H1 (cell line): ENCODE results near the gene DEK. TPM values are rescaled to one million over a fixed set of nuclear protein-coding genes. Genes with fewer than 3 reads are reported as not detected.

Source experiments
- CTCF ChIA-PET: fragments of 300-600 bp; sonication (Branson Sonifier 250); formaldehyde crosslinking; loops from one replicate; lab custom pipeline; 2021; ENCODE audit not compliant: partially characterized antibody; lab: Charles Lee
- POLR2A ChIA-PET: fragments of 300-600 bp; sonication (Branson Sonifier 250); formaldehyde crosslinking; loops from one replicate; lab custom pipeline; 2021; ENCODE audit warnings: inconsistent platforms; ENCODE audit not compliant: partially characterized antibody; lab: Charles Lee
- DNase-seq, 2 experiments: peaks; one replicate each; pipeline versions ENCODE4 v3.0.0 to v3.0.0-alpha.2; 2010 to 2022; ENCODE audit warnings: low spot score in 2 of 2, low read depth in 1 of 2, mixed read lengths in 1 of 2
- FAIRE-seq: peaks from 2 replicates; lab custom pipeline; 2011; peaks lifted over from hg19 to GRCh38; lab: Jason Lieb, UNC
- H2AFZ ChIP-seq: 2 replicates; pipeline ENCODE4 v1.8.1; 2012; ENCODE audit warnings: low read length, inconsistent platforms
- H2AK5ac ChIP-seq: 2 replicates; pipeline ENCODE4 v1.6.1; 2013; ENCODE audit warnings: low read depth, low read length
- H2BK120ac ChIP-seq: replicated peaks from 2 replicates; pipeline ENCODE3; 2013; ENCODE audit warnings: low read depth, low read length, inconsistent platforms
- H2BK12ac ChIP-seq: 2 replicates; pipeline ENCODE4 v1.6.1; 2013; ENCODE audit warnings: low read depth, low read length
- H2BK15ac ChIP-seq: 2 replicates; pipeline ENCODE4 v1.6.1; 2013; ENCODE audit warnings: low read length
- H2BK20ac ChIP-seq: 2 replicates; pipeline ENCODE4 v1.6.1; 2013; ENCODE audit warnings: low read length
- H2BK5ac ChIP-seq: 2 replicates; pipeline ENCODE4 v1.6.1; 2013; ENCODE audit warnings: low read depth, low read length
- H3K14ac ChIP-seq: 2 replicates; pipeline ENCODE4 v1.6.1; 2013; ENCODE audit warnings: inconsistent platforms; ENCODE audit not compliant: insufficient read length
- H3K18ac ChIP-seq: 2 replicates; pipeline ENCODE4 v1.6.1; 2013; ENCODE audit warnings: low read length; ENCODE audit errors: extremely low read depth
- H3K23ac ChIP-seq: 2 replicates; pipeline ENCODE4 v1.6.1; 2013; ENCODE audit warnings: inconsistent platforms; ENCODE audit not compliant: insufficient read length
- H3K23me2 ChIP-seq: 2 replicates; pipeline ENCODE4 v1.6.1; 2013; ENCODE audit warnings: low read depth, low read length
- H3K27ac ChIP-seq: 2 replicates; pipeline ENCODE4 v1.6.1; 2011; ENCODE audit warnings: low read depth, low read length, inconsistent platforms
- H3K27me3 ChIP-seq, 4 experiments: replicated peaks in 1 of 4; 1 replicate in 1 of 4; 2 replicates in 3 of 4; pipeline versions ENCODE4 v1.6.1 to v1.8.1; 2011 to 2013; ENCODE audit warnings: low read length in 3 of 4, mild to moderate bottlenecking in 3 of 4, inconsistent platforms in 2 of 4, mixed read lengths in 2 of 4, moderate library complexity in 1 of 4; ENCODE audit not compliant: control insufficient read depth in 3 of 4, insufficient read depth in 3 of 4; ENCODE audit errors: extremely low read depth in 1 of 4
- H3K36me3 ChIP-seq, 4 experiments: 2 replicates each; pipeline versions ENCODE4 v1.6.1 to v1.8.1; 2011 to 2013; ENCODE audit warnings: mild to moderate bottlenecking in 4 of 4, low read length in 3 of 4, moderate library complexity in 2 of 4, control low read depth in 1 of 4, inconsistent platforms in 1 of 4; ENCODE audit not compliant: insufficient read depth in 4 of 4, control insufficient read depth in 2 of 4
- H3K4ac ChIP-seq: replicated peaks from 2 replicates; pipeline ENCODE3; 2013; ENCODE audit warnings: low read length, low read depth, mixed read lengths, inconsistent platforms; ENCODE audit not compliant: insufficient read length
- H3K4me1 ChIP-seq, 4 experiments: replicated peaks in 1 of 4; 1 replicate in 1 of 4; 2 replicates in 3 of 4; pipeline versions ENCODE4 v1.6.1 to v1.8.1; 2011 to 2013; ENCODE audit warnings: low read length in 3 of 4, inconsistent platforms in 2 of 4, mixed read lengths in 1 of 4; ENCODE audit not compliant: insufficient read depth in 4 of 4, control insufficient read depth in 3 of 4
- H3K4me2 ChIP-seq, 2 experiments: 2 replicates each; pipeline versions ENCODE4 v1.6.1 to v1.8.1; 2011 to 2013; ENCODE audit warnings: low read depth in 2 of 2, low read length in 2 of 2, control low read depth in 1 of 2, inconsistent platforms in 1 of 2, mild to moderate bottlenecking in 1 of 2; ENCODE audit not compliant: insufficient read depth in 1 of 2
- H3K4me3 ChIP-seq, 4 experiments: fragments of 200-600, 300-600 bp in 1 of 4; sonication (generic), shearing (Covaris generic), sonication (Bioruptor Twin) in 1 of 4; 2 replicates each; pipeline versions ENCODE4 v1.5.1 to v1.8.1; 2011 to 2016; ENCODE audit warnings: low read length in 4 of 4, low read depth in 3 of 4, control low read depth in 2 of 4, inconsistent platforms in 2 of 4, mild to moderate bottlenecking in 2 of 4, mixed read lengths in 1 of 4, moderate library complexity in 1 of 4; ENCODE audit not compliant: insufficient read depth in 2 of 4; ENCODE audit errors: extremely low read depth in 1 of 4
- H3K56ac ChIP-seq: replicated peaks from 2 replicates; pipeline ENCODE3; 2013; ENCODE audit warnings: low read depth, mild to moderate bottlenecking, mixed read lengths, low read length, inconsistent platforms; ENCODE audit not compliant: insufficient read length
- H3K79me1 ChIP-seq: 2 replicates; pipeline ENCODE4 v1.6.1; 2013; ENCODE audit warnings: low read depth, low read length, control low read depth
- H3K79me2 ChIP-seq, 2 experiments: 2 replicates each; pipeline versions ENCODE4 v1.6.1 to v1.8.1; 2012 to 2013; ENCODE audit warnings: low read length in 2 of 2, mild to moderate bottlenecking in 2 of 2, inconsistent platforms in 1 of 2; ENCODE audit not compliant: insufficient read depth in 2 of 2, control insufficient read depth in 1 of 2
- H3K9ac ChIP-seq, 4 experiments: replicated peaks in 1 of 4; 1 replicate in 1 of 4; 2 replicates in 3 of 4; pipeline versions ENCODE4 v1.6.1 to v1.8.1; 2011 to 2013; ENCODE audit warnings: low read depth in 3 of 4, low read length in 3 of 4, control low read depth in 2 of 4, mild to moderate bottlenecking in 2 of 4, moderate library complexity in 2 of 4, inconsistent platforms in 1 of 4; ENCODE audit errors: extremely low read depth in 1 of 4
- H3K9me3 ChIP-seq, 2 experiments: 2 replicates each; pipeline versions ENCODE4 v1.6.1 to v1.8.1; 2012 to 2013; ENCODE audit warnings: mild to moderate bottlenecking in 2 of 2, moderate library complexity in 2 of 2, control low read depth in 1 of 2, inconsistent platforms in 1 of 2, low read depth in 1 of 2, low read length in 1 of 2, mixed read lengths in 1 of 2; ENCODE audit not compliant: insufficient read depth in 2 of 2
- H4K20me1 ChIP-seq, 2 experiments: replicated peaks in 1 of 2; 2 replicates each; pipeline versions ENCODE3 to v1.8.1; 2011 to 2013; ENCODE audit warnings: inconsistent platforms in 2 of 2, low read length in 2 of 2, mild to moderate bottlenecking in 1 of 2; ENCODE audit not compliant: insufficient read depth in 2 of 2, control insufficient read depth in 1 of 2
- H4K5ac ChIP-seq: 2 replicates; pipeline ENCODE4 v1.6.1; 2013; ENCODE audit warnings: low read length, low read depth, mixed read lengths, inconsistent platforms; ENCODE audit not compliant: insufficient read length
- H4K8ac ChIP-seq: 2 replicates; pipeline ENCODE4 v1.8.0; 2013; ENCODE audit warnings: mild to moderate bottlenecking, moderate library complexity, low read length, inconsistent platforms; ENCODE audit not compliant: insufficient read depth; ENCODE audit errors: extremely low read depth
- H4K91ac ChIP-seq: replicated peaks from 2 replicates; pipeline ENCODE3; 2013; ENCODE audit warnings: low read length, mixed read lengths, inconsistent platforms; ENCODE audit not compliant: insufficient read length
- CBX5 ChIP-seq: fragments of 300-800, 300-1000 bp; sonication (generic); IDR thresholded peaks from 2 replicates; pipeline ENCODE4 v1.7.1; 2016; ENCODE audit warnings: antibody characterized with exemption, low read length, low read depth
- GTF2F1 ChIP-seq: IDR thresholded peaks from 2 replicates; pipeline ENCODE4 v1.6.1; 2012; ENCODE audit warnings: low read depth, low read length, improper control_type of control experiment, borderline replicate concordance
- TAF7 ChIP-seq: optimal IDR thresholded peaks from 2 replicates; pipeline ENCODE3; 2011; ENCODE audit warnings: low read depth, mild to moderate bottlenecking, inconsistent platforms, low read length, moderate library complexity, borderline replicate concordance
- WGBS, 2 experiments: shearing (Covaris generic) in 1 of 2; methylation state at CpG; one replicate each; pipeline versions ENCODE4 v1.1.6 to v1.1.7; 2013 to 2015; ENCODE audit warnings: low lambda C conversion rate in 2 of 2, mixed read lengths in 2 of 2, inconsistent platforms in 1 of 2, low coverage in 1 of 2, missing lambda C conversion rate in 1 of 2; ENCODE audit not compliant: insufficient replicate concordance in 2 of 2, insufficient coverage in 1 of 2, insufficient read length in 1 of 2; ENCODE audit errors: extremely low coverage in 1 of 2, missing lambda C conversion rate in 1 of 2; 5-methylcytosine and 5-hydroxymethylcytosine counted together
- polyA plus RNA-seq, 7 experiments: library from polyadenylated mRNA; depleted of rRNA in 3 of 7; stranded (reverse) in 5 of 7; unstranded in 2 of 7; fragments of >200 nt in 5 of 7; fragments of 200-250 nt in 2 of 7; gene quantifications; 1 replicate in 5 of 7; 2 replicates in 1 of 7; 4 replicates in 1 of 7; pipeline versions ENCODE4 v1.2.1 to v1.2.3, GENCODE V29; 2011 to 2013; ENCODE audit warnings: missing spikeins in 2 of 7, mixed read lengths in 2 of 7
- total RNA-seq: library from RNA; stranded (reverse); fragmentation: NEBNext Ultra II Directional; extraction: Animal tissue kit (Norgen Biotek cat#: 25700); gene quantifications from 2 replicates; pipeline ENCODE4 v1.2.1, GENCODE V29; 2021

DEK gene
- total and polyA plus RNA-seq, 2 of the 8 experiments (the other 6 are each of a cell fraction or from before 2014, with no cell fraction given) = 40.0 to 228 TPM

- CTCF ChIA-PET = interaction anchor here (1.6 to 2.2 kb wide), 2 partner anchors 9 to 88 kb away, joined by 4 to 11 read pairs; partner anchors contain the start of gene NHLRC1
- no peaks in the 10 kb centered on the region for H3K9me3 ChIP-seq
- no peak overlapping the region for H3K14ac ChIP-seq
- TF ChIP-seq TAF7 = no peak
- TF ChIP-seq GTF2F1 = no peak
- TF ChIP-seq CBX5 = no peak
- TF ChIP-seq, all 59 proteins: peak for 0
- H3K36me3 ChIP-seq = no peaks in the 10 kb centered on the region; a peak in 2 of 8 replicates
- H2AFZ ChIP-seq = no peak overlapping the region
- DNase-seq = no peak
- H3K4ac ChIP-seq = no peak overlapping the region
- 92% methylated on average over 12 of the region's 12 CpGs; no CpG with 5 or more reads in 1 of the 2 experiments for WGBS, 2 experiments
- H4K20me1 ChIP-seq = no peaks in the 10 kb centered on the region
- no peak overlapping the region for H3K56ac ChIP-seq
- no peak for FAIRE-seq
- no peak overlapping the region for H3K18ac ChIP-seq
- POLR2A ChIA-PET = interaction anchor here (0.8 to 1.6 kb wide), 3 partner anchors 12 to 55 kb away, joined by 3 to 4 read pairs (median 3); partner anchors contain the start of gene DEK
- H3K27ac ChIP-seq = no peak overlapping the region
- no peak overlapping the region for H2BK5ac ChIP-seq
- no peak overlapping the region for H2AK5ac ChIP-seq
- H3K23me2 ChIP-seq = no peaks in the 10 kb centered on the region
- H3K4me1 ChIP-seq = no peaks in the 10 kb centered on the region
- H2BK20ac ChIP-seq = no peak overlapping the region
- H3K4me3 ChIP-seq = no peak overlapping the region
- H3K4me2 ChIP-seq = no peak overlapping the region
- no peaks in the 10 kb centered on the region for H3K79me1 ChIP-seq
- no peak overlapping the region for H4K5ac ChIP-seq
- no peak overlapping the region for H4K8ac ChIP-seq
- H4K91ac ChIP-seq = no peak overlapping the region
- no peaks in the 10 kb centered on the region for H3K79me2 ChIP-seq
- H2BK12ac ChIP-seq = no peak overlapping the region
- no peak overlapping the region for H3K23ac ChIP-seq
- H2BK120ac ChIP-seq = no peak overlapping the region
- no peaks in the 10 kb centered on the region for H3K27me3 ChIP-seq
- no peak overlapping the region for H2BK15ac ChIP-seq
- H3K9ac ChIP-seq = no peak overlapping the region; a peak in 1 of 7 replicates
These were observed 54.7 kb downstream of the DEK start for GRCh38 chr6:18209539-18210197.
